Measurements from ENCODE around the gene GMFB.
"Not testable (repeated sequence)": the region's sequence is repeated elsewhere in the genome, so short reads cannot be mapped to it uniquely, and the experiment has no call there.

Gene GMFB

GRCh38 chr14:54437954-54438353, 50.8 kb downstream of the GMFB start:
- peaks cover 13% of the 10 kb centered on the region for H3K4me1 ChIP-seq (ENCODE audit: control insufficient read depth, insufficient read depth, low read length)
- H3K27me3 ChIP-seq (ENCODE audit: control insufficient read depth, insufficient read depth, low read length); H3K9ac ChIP-seq (ENCODE audit: low read length); H3K9me3 ChIP-seq (ENCODE audit: control insufficient read depth, low read length); H3K4me3 ChIP-seq (ENCODE audit: low read length); H3K36me3 ChIP-seq (ENCODE audit: control insufficient read depth, insufficient read depth, low read length): not testable (repeated sequence)

DNA sequence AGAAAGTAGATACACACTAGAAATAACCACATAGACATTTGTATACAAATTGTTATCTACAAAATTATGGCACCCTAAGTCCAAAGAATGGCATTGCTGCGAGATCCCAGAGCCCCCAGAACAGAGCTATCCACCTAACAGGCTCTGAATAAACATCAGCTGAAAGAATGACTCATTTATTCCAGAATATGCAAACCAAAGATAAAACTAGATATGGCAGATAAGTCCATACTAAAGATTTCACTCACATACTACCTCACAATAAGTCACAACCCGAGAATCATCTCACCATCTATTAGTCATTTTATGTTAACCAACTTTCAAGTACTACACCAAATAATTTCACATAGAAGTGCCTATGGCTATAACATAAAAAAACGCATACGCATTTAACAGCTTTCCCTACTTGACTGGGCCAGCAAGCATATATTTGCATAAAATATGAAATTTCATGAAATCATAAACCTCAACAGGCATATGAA, 53.2 kb downstream of the GMFB start:
- H3K9me3 ChIP-seq (ENCODE audit: control insufficient read depth, low read length) = no peaks in the 10 kb centered on the region
- H3K9ac ChIP-seq (ENCODE audit: low read length) = no peak overlapping the region
- H3K36me3 ChIP-seq (ENCODE audit: control insufficient read depth, insufficient read depth, low read length) = peaks cover 4% of the 10 kb centered on the region
- H3K4me3 ChIP-seq (ENCODE audit: low read length) = no peak overlapping the region
- no peaks in the 10 kb centered on the region for H3K27me3 ChIP-seq (ENCODE audit: control insufficient read depth, insufficient read depth, low read length)
- peaks cover 7% of the 10 kb centered on the region for H3K4me1 ChIP-seq (ENCODE audit: control insufficient read depth, insufficient read depth, low read length)

GRCh38 chr14:54428527-54428926, 60.3 kb downstream of the GMFB start:
- Histone ChIP-seq H3K9me3 (ENCODE audit: control insufficient read depth, low read length) (no peaks in the 10 kb centered on the region), H3K9ac (ENCODE audit: low read length) (no peak overlapping the region), H3K4me1 (ENCODE audit: control insufficient read depth, insufficient read depth, low read length) (no peaks in the 10 kb centered on the region), H3K4me3 (ENCODE audit: low read length) (no peak overlapping the region), H3K36me3 (ENCODE audit: control insufficient read depth, insufficient read depth, low read length) (no peaks in the 10 kb centered on the region), H3K27me3 (ENCODE audit: control insufficient read depth, insufficient read depth, low read length) (no peaks in the 10 kb centered on the region)

- no peaks in the 10 kb centered on the region for H3K36me3 ChIP-seq (ENCODE audit: control insufficient read depth, insufficient read depth, low read length)
Observed at GRCh38 chr14:54427871-54428270, 60.9 kb downstream of the GMFB start.

DNA sequence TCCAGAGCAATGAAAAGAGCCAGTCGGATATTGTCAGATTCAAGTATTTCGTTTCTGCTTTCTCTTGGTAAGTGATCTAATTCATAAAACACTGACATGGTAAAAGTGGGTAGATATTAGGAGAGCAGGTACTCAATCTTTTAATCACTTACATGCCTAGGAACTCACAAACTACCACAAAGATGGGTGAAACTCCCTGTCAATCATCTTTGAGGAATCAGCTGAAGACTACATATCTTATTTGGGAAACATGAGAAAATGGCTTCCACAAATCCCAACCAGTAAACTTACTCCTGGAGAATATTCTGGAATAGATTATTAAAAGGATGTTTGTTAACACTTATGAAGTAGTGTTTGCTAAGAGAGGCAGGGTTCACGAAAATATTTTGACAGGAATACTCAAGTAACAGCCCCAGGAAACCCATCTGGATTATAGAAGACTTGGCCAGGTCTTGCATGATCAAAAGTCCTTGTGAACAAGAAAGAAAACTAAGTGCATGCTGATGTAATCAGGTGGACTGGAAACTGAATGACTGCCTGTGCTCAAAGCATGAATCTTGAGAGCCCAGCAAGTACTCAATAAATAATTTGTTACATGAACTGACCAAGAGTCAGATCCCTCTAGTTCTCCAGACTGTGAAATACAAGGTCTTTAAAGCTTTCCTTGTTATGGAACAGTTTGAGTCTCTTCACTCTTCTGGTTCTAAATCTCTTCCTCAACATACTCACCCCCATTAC, 63.1 kb downstream of the GMFB start:
- Histone ChIP-seq H3K9ac (ENCODE audit: low read length) (no peak overlapping the region), H3K27me3 (ENCODE audit: control insufficient read depth, insufficient read depth, low read length) (no peaks in the 10 kb centered on the region), H3K9me3 (ENCODE audit: control insufficient read depth, low read length) (no peaks in the 10 kb centered on the region), H3K36me3 (ENCODE audit: control insufficient read depth, insufficient read depth, low read length) (no peaks in the 10 kb centered on the region), H3K4me1 (ENCODE audit: control insufficient read depth, insufficient read depth, low read length) (no peaks in the 10 kb centered on the region), H3K4me3 (ENCODE audit: low read length) (no peak overlapping the region)

More at GRCh38 chr14:54427871-54428270, 60.9 kb downstream of the GMFB start:
- Histone ChIP-seq H3K9ac (ENCODE audit: low read length) (no peak overlapping the region), H3K4me3 (ENCODE audit: low read length) (no peak overlapping the region), H3K9me3 (ENCODE audit: control insufficient read depth, low read length) (no peaks in the 10 kb centered on the region), H3K27me3 (ENCODE audit: control insufficient read depth, insufficient read depth, low read length) (no peaks in the 10 kb centered on the region), H3K4me1 (ENCODE audit: control insufficient read depth, insufficient read depth, low read length) (no peaks in the 10 kb centered on the region)

DNA sequence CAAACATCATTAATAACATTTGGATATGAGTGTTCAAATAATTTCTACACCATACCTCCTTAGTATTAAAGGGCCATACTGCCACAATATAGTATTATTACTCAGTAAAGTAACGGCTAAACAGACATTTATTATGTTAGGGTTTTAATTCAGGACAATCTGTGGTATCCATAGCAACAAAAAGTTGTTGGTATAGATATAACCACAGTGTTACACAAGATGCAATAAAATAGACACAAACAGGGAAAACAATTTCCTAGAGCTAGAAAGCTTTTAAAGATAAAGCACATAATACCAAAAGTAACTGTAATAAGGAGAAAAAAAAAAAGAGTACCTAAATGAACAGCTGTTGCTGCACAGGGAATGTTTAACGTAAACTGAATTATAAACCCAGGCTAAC, 63.7 kb downstream of the GMFB start:
- Histone ChIP-seq H3K36me3 (ENCODE audit: control insufficient read depth, insufficient read depth, low read length) (no peaks in the 10 kb centered on the region), H3K9ac (ENCODE audit: low read length) (no peak overlapping the region), H3K27me3 (ENCODE audit: control insufficient read depth, insufficient read depth, low read length) (no peaks in the 10 kb centered on the region), H3K4me1 (ENCODE audit: control insufficient read depth, insufficient read depth, low read length) (no peaks in the 10 kb centered on the region), H3K4me3 (ENCODE audit: low read length) (no peak overlapping the region), H3K9me3 (ENCODE audit: control insufficient read depth, low read length) (no peaks in the 10 kb centered on the region)
